ENCODE results near the gene LIPT2. TPM values are rescaled to one million over a fixed set of nuclear protein-coding genes. Genes with fewer than 3 reads are reported as not detected.

Gene LIPT2
- total RNA-seq, 1 donor from 2014 or later = 9.1 TPM

Other genes starting within 250 kb of the LIPT2 start
- 24.6 TPM for gene P4HA3, start 182.1 kb downstream of the LIPT2 start, total RNA-seq (ENCODE audit: insufficient read depth, low replicate concordance)
- 20.0 TPM for gene PGM2L1, start 95.3 kb downstream of the LIPT2 start, total RNA-seq (ENCODE audit: insufficient read depth, low replicate concordance)
- 5.3 TPM for gene KCNE3, start 26.2 kb downstream of the LIPT2 start, total RNA-seq (ENCODE audit: insufficient read depth, low replicate concordance)
- gene POLD3, start 98.9 kb upstream of the LIPT2 start, total RNA-seq (ENCODE audit: insufficient read depth, low replicate concordance) = 22.6 TPM
- not detected for gene CHRDL2, start 237.7 kb upstream of the LIPT2 start, total RNA-seq (ENCODE audit: insufficient read depth, low replicate concordance)